Measurements from ENCODE around the gene MATCAP1. TPM values are rescaled to one million over a fixed set of nuclear protein-coding genes. Genes with fewer than 3 reads are reported as not detected.

Gene MATCAP1
- total and polyA plus RNA-seq, 2 of the 8 experiments (the other 6 are each of a cell fraction or from before 2014, with no cell fraction given): 22.9 to 27.5 TPM

DNA sequence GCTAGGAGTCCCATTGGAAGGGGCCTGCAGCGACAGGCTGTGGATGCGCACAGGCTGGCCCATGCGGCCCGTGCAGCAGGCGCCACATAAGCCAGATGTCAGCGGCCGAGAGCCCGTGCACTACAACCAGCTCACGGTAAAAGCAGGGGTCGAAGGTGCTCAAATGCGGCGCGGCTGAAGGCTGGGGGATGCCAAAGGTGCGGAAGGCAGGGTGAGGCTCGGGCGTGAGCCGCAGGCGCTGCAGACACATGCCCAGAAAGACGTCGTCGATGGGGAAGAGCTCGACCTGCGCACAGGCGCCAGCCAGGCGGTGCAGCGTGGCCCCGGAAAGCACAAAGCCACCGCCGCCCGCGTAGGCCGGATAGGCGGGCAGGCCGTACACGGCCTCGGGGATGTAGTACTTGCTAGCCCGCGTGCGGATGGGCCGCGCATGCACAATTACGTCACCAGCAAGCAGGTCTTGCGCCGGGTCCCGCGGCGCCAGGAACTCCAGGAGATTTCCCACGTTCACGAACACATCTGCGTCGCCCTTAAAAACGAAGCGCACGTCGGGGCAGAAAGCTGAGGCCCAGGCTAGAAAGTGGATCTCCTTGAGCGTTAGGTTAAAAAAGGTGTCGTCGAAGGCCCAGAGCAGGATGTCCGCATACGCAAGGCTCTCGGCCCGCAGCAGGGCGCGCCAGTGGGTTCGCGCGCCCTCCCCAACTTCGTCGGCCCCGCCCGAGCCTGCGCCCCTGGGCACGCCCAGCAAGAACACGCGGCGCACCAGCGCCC lies 34.3 kb downstream of the MATCAP1 start (continued):
- no peak for TF ChIP-seq CTBP2 (IDR thresholded peaks at IDR 0.05; ENCODE audit: borderline replicate concordance, insufficient read depth, insufficient read length, low read length)
- TF ChIP-seq RAD21 (IDR thresholded peaks at IDR 0.05 in 1 of 2, conservative IDR thresholded peaks at IDR 0.05 in 1 of 2; ENCODE audit: low read depth in 2 of 2, low read length in 2 of 2): peak; percentile 44 to 67; a peak in 2 of 4 replicates
- TF ChIP-seq, protein P1, sequence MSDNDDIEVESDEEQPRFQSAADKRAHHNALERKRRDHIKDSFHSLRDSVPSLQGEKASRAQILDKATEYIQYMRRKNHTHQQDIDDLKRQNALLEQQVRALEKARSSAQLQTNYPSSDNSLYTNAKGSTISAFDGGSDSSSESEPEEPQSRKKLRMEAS (IDR thresholded peaks at IDR 0.05): peak; percentile 93; the same call in 1 of the 2 replicates
